BJ (cell line): ENCODE results near the gene TGFA. TPM values are rescaled to one million over a fixed set of nuclear protein-coding genes. Genes with fewer than 3 reads are reported as not detected.

Source experiments
- CTCF ChIA-PET: fragments of 350-600 bp; formaldehyde crosslinking; extraction: SDS; loops from one replicate; lab custom pipeline; 2021; ENCODE audit warnings: antibody characterized with exemption, inconsistent platforms; lab: Yijun Ruan, JAX
- POLR2A ChIA-PET: fragments of 300-600 bp; sonication (Branson Sonifier 250); formaldehyde crosslinking; extraction: SDS; loops from one replicate; lab custom pipeline; 2021; ENCODE audit warnings: antibody characterized with exemption; lab: Charles Lee
- DNase-seq: peaks from one replicate; pipeline ENCODE4 v3.0.0-alpha.2; 2011; ENCODE audit warnings: low read depth
- H3K27me3 ChIP-seq: 2 replicates; pipeline ENCODE4 v1.6.0; 2011; ENCODE audit warnings: low read length; ENCODE audit not compliant: control insufficient read depth, insufficient read depth
- H3K36me3 ChIP-seq: 2 replicates; pipeline ENCODE4 v1.5.1; 2011; ENCODE audit warnings: low read length; ENCODE audit not compliant: control insufficient read depth, insufficient read depth
- H3K4me3 ChIP-seq: 2 replicates; pipeline ENCODE4 v1.5.1; 2011; ENCODE audit warnings: low read depth, mild to moderate bottlenecking, control low read depth, low read length
- polyA plus RNA-seq: library from polyadenylated mRNA; depleted of rRNA; stranded (reverse); fragments of >200 nt; gene quantifications from 2 replicates; pipeline ENCODE4 v1.2.3, GENCODE V29; 2011
- TF ChIP-seq, protein P1 (sequence below): IDR thresholded peaks from 2 replicates; pipeline ENCODE4 v1.5.1; 2011; ENCODE audit warnings: low read depth, mild to moderate bottlenecking, control low read depth, inconsistent platforms, low read length, moderate library complexity; ENCODE audit not compliant: insufficient read depth

The TGFA gene
- polyA plus RNA-seq, 1 experiment: 0.13 TPM

DNA sequence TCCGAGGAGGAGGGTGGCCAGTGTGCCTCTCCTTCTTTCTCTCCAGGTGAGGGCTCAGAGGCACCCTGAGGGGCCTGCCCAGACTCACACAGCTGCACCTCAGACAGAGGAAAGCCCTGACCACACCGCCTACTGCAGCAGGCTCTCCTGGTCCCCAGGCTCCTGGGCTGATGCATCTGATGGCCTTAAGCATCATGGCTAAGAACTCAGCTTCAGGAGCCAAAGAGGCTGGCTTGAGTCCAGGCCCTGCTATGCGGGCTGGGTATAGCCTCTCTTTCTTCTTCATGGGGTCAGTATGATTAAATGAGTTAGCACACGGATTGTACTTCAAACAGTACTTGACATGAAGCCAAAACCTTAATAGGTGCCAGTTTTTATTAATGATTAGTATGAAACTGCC is 89.6 kb downstream of the TGFA start:
- no peaks in the 10 kb centered on the region for H3K36me3 ChIP-seq
- no peak overlapping the region for H3K4me3 ChIP-seq
- DNase-seq: no peak
- POLR2A ChIA-PET: interaction anchor here (0.5 kb wide), 1 partner anchor 48 kb away, joined by 3 read pairs; no protein-coding TSS in a partner anchor
- TF ChIP-seq, protein P1, sequence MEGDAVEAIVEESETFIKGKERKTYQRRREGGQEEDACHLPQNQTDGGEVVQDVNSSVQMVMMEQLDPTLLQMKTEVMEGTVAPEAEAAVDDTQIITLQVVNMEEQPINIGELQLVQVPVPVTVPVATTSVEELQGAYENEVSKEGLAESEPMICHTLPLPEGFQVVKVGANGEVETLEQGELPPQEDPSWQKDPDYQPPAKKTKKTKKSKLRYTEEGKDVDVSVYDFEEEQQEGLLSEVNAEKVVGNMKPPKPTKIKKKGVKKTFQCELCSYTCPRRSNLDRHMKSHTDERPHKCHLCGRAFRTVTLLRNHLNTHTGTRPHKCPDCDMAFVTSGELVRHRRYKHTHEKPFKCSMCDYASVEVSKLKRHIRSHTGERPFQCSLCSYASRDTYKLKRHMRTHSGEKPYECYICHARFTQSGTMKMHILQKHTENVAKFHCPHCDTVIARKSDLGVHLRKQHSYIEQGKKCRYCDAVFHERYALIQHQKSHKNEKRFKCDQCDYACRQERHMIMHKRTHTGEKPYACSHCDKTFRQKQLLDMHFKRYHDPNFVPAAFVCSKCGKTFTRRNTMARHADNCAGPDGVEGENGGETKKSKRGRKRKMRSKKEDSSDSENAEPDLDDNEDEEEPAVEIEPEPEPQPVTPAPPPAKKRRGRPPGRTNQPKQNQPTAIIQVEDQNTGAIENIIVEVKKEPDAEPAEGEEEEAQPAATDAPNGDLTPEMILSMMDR: no peak
- CTCF ChIA-PET: no interaction called here
- H3K27me3 ChIP-seq: no peaks in the 10 kb centered on the region; the same call in 1 of the 2 replicates

DNA sequence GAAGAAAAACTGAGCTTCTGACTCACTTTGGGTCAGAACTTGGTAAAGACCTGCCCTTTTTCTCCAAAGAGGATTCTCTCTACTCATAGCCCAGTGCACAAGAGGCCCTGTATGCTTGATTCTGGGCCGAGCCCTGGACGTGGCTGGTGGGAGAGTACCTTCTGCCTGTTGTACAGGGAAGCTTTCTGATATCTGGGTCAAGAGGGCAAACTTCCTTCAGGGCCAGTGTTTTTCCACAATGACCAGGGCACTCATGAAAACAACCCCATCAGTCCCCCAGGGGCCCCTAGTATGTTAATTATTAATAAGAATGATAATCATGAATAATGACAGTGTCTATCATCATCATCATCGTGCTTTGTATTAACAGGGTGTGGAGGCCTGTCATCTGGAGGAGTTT is 90.0 kb downstream of the TGFA start:
- TF ChIP-seq, protein P1: no peak
- H3K36me3 ChIP-seq: no peaks in the 10 kb centered on the region
- CTCF ChIA-PET: no interaction called here
- H3K4me3 ChIP-seq: no peak overlapping the region
- POLR2A ChIA-PET: interaction anchor here (0.5 kb wide), 1 partner anchor 48 kb away, joined by 3 read pairs; no protein-coding TSS in a partner anchor
- H3K27me3 ChIP-seq: no peaks in the 10 kb centered on the region; the same call in 1 of the 2 replicates
- no peak for DNase-seq

DNA sequence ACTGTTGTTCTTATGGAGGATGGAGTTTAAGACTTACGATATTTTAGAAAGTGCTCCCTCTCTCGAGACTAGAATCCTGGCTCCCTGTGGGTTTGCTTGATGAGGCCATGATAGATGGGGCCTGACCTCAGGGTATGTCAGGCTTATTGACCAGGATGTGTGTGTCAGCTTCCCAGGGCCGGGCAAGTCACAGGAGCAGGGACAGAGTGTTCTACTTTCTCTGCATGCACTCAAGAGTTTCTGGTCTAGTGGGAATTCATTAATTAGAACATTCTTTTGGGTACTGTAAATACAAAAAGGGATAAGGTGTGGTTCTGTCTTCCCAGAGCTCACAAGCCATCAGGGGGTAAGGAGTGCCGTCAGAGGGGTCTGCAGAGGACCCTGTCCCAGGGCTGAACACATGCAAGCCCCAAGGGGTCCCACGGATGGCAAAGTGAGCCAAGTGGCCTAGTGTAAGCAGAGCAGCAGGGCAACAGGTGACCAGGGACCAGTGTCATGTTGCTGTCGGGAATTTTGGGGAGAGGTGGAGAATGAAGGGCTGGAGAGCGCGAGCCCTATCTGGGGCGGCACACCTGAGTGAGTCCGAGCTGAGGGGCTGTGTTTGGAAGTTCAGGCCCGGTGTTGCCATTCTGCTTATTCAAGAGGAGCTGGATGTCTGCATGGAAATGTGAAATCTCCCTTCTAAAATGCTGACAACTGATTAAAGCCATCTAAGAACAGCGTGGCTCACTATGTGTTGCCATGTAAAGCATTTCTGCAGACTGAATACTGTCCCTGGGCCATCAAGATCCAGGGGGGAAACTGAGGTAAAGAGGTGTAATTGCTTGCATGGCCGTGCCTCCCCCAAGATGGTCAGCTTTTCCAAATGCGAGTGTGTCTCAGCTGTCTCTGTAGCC is 91.4 kb downstream of the TGFA start:
- TF ChIP-seq, protein P1: no peak
- H3K4me3 ChIP-seq: no peak overlapping the region
- DNase-seq: no peak
- no peaks in the 10 kb centered on the region for H3K36me3 ChIP-seq
- no peaks in the 10 kb centered on the region; the same call in 1 of the 2 replicates for H3K27me3 ChIP-seq
- CTCF ChIA-PET: interaction anchor here (0.5 kb wide), 1 partner anchor 39 kb away, joined by 3 read pairs; no protein-coding TSS in a partner anchor
- POLR2A ChIA-PET: no interaction called here

DNA sequence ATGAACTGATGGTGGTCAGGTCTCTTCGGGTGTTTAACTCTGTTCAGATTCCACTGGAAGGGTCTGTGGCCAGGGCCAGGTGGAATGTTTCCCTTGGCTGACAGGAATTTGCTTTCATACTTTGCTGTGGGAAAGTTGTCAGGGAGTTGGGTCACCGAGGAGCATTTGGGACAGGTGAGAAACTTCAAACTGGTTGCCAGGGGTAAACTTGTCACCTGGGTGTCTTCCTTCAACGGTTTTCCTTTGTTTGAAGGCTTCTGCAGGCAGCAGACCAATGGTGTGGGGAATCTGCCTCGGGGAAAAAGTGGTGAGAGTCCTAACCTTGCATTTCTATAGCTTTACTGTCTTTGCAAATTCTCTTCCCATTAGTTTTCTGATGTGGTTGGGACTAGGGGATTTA is 92.2 kb downstream of the TGFA start:
- no peak for DNase-seq
- Histone ChIP-seq H3K36me3 (no peaks in the 10 kb centered on the region), H3K27me3 (no peaks in the 10 kb centered on the region; the same call in 1 of the 2 replicates), H3K4me3 (no peak overlapping the region)
- TF ChIP-seq, protein P1: no peak
- POLR2A ChIA-PET: no interaction called here
- CTCF ChIA-PET: interaction anchor here (0.5 to 1.8 kb wide), 2 partner anchors 10 to 40 kb away, joined by 3 to 4 read pairs; no protein-coding TSS in a partner anchor

DNA sequence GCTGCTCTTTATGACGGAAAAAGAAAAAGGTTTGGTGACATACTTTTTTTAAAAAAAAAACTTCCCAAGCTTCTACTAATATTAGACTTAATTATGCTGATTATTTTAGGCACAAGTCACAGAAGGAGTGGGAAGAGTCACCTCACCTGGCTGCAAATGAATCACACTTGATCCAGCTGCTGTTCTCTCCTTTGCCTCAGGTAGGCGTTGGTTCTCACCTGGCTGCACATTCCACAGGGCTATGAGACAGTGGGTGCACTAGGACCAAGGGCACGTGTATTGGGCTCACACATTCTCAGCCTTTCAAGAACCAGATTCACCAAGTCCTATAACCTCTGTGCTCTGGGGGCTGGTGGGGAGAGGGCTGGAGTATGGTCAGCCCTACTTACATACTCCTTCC is 93.3 kb downstream of the TGFA start:
- TF ChIP-seq, protein P1: no peak
- CTCF ChIA-PET: interaction anchor here (0.6 to 1.8 kb wide), 3 partner anchors 9 to 148 kb away, joined by 3 to 4 read pairs (median 3); no protein-coding TSS in a partner anchor
- POLR2A ChIA-PET: no interaction called here
- DNase-seq: no peak
- Histone ChIP-seq H3K36me3 (no peaks in the 10 kb centered on the region), H3K27me3 (no peaks in the 10 kb centered on the region; the same call in 1 of the 2 replicates), H3K4me3 (no peak overlapping the region)
